ENCODE results near the gene MPP2. TPM values are rescaled to one million over a fixed set of nuclear protein-coding genes. Genes with fewer than 3 reads are reported as not detected.

Gene MPP2
- total and polyA plus RNA-seq, 3 donors from 2014 or later, result 25.1 to 31.4 (median 25.8) TPM

GRCh38 chr17:43861960-43862359 lies 45.4 kb downstream of the MPP2 start:
- intact Hi-C loops (cut with DNase I; ENCODE audit: low total_unique reads), result no loop called here
- no peaks in the 10 kb centered on the region for H3K36me3 ChIP-seq (ENCODE audit: low read depth, missing control alignments)
- H3K27ac ChIP-seq, result peak overlapping the region; percentile 84 to 89
- no peak overlapping the region for H3K4me3 ChIP-seq
- WGBS, 2 donors, result 24 to 38% methylated on average over 4 to 9 of the region's 9 CpGs
- TF ChIP-seq POLR2A (IDR thresholded peaks at IDR 0.05) (no peak), CTCF (IDR thresholded peaks at IDR 0.05) (no peak)
- H3K4me1 ChIP-seq, result peaks cover 29% of the 10 kb centered on the region
- H3K9me3 ChIP-seq, result no peaks in the 10 kb centered on the region
- H3K27me3 ChIP-seq, result no peaks in the 10 kb centered on the region
- peak; percentile 58 for DNase-seq

DNA sequence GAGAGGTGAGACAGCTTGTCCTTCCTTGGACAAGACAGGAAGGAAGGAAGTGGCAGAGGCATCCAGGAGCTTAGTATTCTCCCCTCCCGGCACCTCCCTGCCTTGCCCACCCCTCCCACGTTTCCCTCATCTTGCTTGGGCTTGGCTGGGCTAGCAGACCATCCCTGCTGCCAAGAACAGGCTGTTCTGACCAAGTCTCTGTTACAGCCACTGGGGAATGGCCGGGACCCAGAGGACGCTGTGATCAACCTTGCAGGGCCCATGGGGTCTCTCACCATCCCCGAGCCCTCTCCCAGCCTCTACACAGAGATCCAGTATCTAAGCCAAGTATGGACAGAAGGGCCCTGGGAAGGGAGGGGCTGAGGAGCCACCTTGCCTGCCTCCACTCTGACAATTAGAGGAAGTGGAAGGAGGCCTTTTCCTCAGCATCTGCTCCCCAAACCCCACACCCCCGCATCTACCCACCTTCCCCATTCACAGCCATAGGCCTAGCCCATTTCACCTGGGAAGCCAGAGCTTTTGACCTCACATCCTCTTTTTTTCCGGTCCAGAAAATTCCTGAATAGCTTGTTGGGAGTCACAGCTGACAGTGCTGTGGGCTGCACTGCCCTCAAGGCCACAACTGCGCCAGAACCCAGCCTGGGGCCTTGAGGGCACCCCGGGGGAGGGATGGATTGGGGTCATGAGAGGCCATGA lies 46.3 kb downstream of the MPP2 start:
- Histone ChIP-seq H3K4me1 (peaks cover 29% of the 10 kb centered on the region), H3K4me3 (no peak overlapping the region), H3K27me3 (no peaks in the 10 kb centered on the region), H3K27ac (peak overlapping the region; percentile 84 to 89), H3K36me3 (ENCODE audit: low read depth, missing control alignments) (no peaks in the 10 kb centered on the region), H3K9me3 (no peaks in the 10 kb centered on the region)
- peak; percentile 86 for DNase-seq
- WGBS, 2 donors, result 30 to 37% methylated on average over 9 of the region's 9 CpGs
- intact Hi-C loops (cut with DNase I; ENCODE audit: low total_unique reads), result no loop called here
- TF ChIP-seq CTCF (IDR thresholded peaks at IDR 0.05), result no peak
- no peak for TF ChIP-seq POLR2A (IDR thresholded peaks at IDR 0.05)

GRCh38 chr17:43860077-43860725 lies 47.1 kb downstream of the MPP2 start:
- Histone ChIP-seq H3K4me3 (no peak overlapping the region), H3K4me1 (peaks cover 29% of the 10 kb centered on the region), H3K9me3 (no peaks in the 10 kb centered on the region), H3K27me3 (no peaks in the 10 kb centered on the region), H3K27ac (peak overlapping the region; percentile 84 to 89), H3K36me3 (ENCODE audit: low read depth, missing control alignments) (no peaks in the 10 kb centered on the region)
- WGBS, 2 donors, result 55 to 72% methylated on average over 8 to 12 of the region's 12 CpGs
- intact Hi-C loops (cut with DNase I; ENCODE audit: low total_unique reads), result no loop called here
- TF ChIP-seq POLR2A (IDR thresholded peaks at IDR 0.05) (no peak), CTCF (IDR thresholded peaks at IDR 0.05) (no peak)
- peak; percentile 60 for DNase-seq

- intact Hi-C loops (cut with DNase I; ENCODE audit: low total_unique reads), result no loop called here
- WGBS, 2 donors, result 68 to 77% methylated on average over 5 to 12 of the region's 12 CpGs
- TF ChIP-seq CTCF (IDR thresholded peaks at IDR 0.05), result no peak
- no peak for TF ChIP-seq POLR2A (IDR thresholded peaks at IDR 0.05)
- Histone ChIP-seq H3K36me3 (ENCODE audit: low read depth, missing control alignments) (no peaks in the 10 kb centered on the region), H3K9me3 (no peaks in the 10 kb centered on the region), H3K27ac (peak overlapping the region in 1 of 2 donors; percentile 1), H3K4me1 (peaks cover 38% of the 10 kb centered on the region), H3K27me3 (no peaks in the 10 kb centered on the region), H3K4me3 (no peak overlapping the region)
- DNase-seq, result no peak
Measured at GRCh38 chr17:43857957-43858600, 49.3 kb downstream of the MPP2 start.

Data from testis (tissue), 3 donors.